ENCODE results near the gene NT5C.
"Not testable (repeated sequence)": the region's sequence is repeated elsewhere in the genome, so short reads cannot be mapped to it uniquely, and the experiment has no call there.

The NT5C gene

DNA sequence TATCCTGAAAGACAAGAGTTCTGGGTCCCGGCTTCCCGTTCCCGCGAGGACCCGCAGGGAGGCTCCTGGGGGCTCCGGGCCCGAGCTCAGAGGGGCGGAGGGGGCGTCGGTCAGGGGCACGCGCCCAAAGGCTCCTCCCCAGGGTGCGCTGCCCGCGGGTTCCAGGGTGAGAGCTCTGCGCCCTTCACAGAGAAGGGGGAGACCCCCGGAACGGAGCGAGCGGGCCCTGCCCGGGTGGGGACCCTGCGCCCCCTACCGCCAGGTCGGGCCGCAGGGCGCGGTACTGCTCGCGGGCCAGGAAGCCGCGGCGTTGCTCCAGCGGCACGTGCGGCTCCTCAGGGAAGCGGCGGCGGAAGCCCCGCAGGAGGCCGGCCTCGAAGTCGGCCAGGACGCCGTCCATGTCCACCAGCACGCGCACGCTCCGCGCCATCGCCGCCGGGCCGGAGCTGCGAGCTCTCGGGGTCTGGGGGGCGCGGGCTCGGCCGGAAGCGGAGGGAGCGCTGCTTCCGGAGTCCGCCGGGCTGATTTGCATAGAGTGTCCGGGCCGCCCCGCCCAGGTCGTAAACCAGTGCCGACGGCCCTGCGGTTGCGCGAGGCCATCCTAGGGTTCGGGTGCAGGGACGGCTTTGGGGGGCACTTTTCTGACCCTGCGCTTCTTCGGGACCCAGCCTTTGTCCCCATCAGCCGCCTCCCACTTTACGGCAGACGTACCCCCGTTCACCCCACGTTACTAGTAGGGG is at the start of gene NT5C:
Gene NT5C (minus strand): TSS at position 465 of the 740 bp plus-strand sequence. CDS start 35 bp downstream, at position 430.
- DNase-seq, result peak; percentile 86

DNA sequence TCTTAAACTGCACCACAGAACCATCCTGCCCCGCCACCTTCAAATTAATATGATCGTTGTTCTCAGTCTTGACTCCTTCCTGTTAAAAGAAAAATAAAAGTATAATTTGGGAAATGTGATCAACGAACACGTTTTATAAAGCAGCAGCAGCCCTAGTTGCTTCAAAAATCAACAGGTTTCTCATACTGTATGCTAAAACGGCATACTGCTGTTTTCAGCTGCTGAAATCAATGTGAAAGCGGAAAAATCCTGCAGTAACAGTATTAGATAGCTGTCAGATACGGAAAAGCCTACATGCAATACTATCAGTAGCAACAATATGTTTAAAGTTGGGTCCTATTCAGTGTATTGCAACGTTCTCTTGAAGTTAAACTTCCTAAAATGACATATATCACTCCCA is 49.6 kb upstream of the NT5C start:
- DNase-seq, result no peak

DNA sequence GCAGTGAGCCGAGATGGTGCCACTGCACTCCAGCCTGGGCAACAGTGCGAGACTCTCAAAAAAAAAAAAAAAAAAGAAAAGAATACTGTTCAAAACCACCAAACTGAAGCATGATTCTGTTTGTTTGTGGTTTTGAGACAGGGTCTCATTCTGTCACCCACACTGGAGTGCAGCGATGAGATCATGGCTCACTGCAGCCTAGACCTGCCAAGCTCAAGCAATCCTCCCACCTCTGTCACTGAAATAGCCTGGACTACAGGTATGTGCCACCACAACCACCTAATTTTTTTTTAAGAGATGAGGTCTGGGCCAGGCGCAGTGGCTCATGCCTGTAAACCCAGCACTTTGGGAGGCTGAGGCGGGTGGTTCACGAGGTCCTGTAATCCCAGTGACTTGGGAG is 46.9 kb upstream of the NT5C start:
- DNase-seq, result no peak

DNA sequence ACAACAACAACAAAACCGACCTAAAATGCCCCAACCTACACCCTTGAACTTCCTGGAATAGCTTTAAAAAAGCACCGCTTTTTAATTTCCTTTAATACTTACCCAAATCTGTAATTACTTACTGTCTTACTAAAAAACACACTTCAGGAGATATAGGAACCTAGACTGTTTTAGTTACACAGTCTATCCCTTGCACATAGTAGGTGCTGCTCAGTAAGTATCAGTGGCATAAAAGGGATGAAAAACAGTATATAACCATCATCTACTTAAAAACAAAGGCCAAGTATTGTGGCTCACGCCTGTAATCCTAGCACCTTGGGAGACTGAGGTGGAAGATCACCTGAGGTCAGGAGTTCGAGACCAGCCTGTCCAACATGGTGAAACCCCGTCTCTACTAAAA is 45.1 kb upstream of the NT5C start:
- no peak for DNase-seq

DNA sequence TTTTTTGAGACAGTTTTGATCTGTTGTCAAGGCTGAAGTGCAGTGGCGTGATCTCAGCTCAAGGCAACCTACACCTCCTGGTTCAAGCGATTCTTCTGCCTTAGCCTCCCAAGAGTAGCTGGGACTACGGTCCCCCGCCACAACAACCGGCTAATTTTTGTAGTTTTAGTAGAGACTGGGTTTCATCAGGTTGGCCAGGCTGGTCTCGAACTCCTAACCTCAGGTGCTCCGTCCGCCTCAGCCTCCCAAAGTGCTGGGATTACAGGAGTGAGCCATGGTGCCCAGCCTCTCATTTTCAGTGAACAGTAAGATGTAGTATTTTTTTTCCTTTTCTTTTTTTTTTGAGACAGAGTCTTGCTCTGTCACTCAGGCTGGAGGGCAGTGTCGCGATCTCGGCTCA is 43.5 kb upstream of the NT5C start:
- DNase-seq, result no peak

DNA sequence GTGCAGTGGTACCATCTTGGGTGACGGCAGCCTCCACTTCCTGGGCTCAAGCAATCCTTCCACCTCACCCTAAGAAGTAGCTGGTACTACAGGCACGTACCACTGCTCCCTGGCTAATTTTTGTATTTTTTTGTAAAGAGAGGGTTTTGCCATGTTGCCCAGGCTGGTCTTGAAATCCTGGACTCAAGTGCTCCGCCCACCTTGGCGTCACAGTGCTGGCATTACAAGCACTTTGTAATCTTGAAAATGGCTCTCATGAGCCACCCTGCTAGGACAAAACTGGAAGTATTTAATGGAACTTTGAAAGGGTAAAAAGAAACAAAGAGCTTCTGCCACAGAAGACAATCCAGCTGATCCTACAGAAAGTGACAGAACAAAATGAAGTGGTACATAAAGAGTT is 42.0 kb upstream of the NT5C start:
- DNase-seq, result no peak

DNA sequence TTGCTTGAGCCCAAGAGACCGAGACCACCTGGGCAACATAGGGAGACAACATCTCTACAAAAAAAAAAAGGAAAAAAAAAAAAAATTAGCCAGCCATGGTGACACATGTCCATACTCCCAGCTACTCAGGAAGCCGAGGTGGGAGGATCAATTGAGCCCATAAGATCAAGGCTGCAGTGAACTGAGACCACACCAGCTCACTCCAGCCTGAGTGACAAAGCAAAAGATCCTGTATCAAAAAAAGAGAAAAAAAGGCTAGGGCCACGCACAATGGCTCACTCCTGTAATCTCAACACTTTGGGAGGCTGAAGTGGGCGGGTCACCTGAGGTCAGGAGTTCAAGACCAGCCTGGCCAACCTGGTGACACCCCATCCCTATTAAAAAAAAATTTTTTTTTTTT is 37.5 kb upstream of the NT5C start:
- DNase-seq, result no peak

DNA sequence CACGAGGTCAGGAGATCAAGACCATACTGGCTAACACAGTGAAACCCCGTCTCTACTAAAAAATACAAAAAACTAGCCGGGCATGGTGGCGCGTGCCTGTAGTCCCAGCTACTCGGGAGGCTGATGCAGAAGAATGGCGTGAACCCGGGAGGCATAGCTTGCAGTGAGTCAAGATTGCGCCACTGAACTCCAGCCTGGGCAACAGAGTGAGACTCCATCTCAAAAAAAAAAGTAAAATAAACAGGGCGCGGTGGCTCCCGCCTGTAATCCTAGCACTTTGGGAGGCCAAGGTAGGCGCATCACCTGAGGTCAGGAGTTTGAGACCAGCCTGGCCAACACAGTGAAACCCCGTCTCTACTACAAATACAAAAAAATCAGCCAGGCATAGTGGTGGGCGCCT is 33.1 kb upstream of the NT5C start:
- DNase-seq, result not testable (repeated sequence)

DNA sequence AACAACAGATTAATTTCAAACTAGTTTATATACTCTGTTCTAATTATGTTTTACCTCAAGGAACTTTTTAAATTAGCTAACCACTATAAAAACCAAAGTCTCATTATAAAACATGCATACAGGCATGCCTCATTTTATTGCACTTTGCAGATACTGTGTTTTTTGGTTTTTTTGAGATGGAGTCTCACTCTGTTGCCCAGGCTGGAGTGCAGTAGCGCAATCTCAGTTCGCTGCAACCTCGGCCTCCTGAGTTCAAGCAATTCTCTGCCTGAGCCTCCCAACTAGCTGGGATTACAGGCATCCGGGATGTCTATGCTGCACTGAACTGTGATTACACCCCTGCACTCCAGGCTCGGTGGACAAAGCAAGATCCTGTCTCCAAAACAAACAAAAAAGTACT is 31.5 kb upstream of the NT5C start:
- DNase-seq, result no peak

DNA sequence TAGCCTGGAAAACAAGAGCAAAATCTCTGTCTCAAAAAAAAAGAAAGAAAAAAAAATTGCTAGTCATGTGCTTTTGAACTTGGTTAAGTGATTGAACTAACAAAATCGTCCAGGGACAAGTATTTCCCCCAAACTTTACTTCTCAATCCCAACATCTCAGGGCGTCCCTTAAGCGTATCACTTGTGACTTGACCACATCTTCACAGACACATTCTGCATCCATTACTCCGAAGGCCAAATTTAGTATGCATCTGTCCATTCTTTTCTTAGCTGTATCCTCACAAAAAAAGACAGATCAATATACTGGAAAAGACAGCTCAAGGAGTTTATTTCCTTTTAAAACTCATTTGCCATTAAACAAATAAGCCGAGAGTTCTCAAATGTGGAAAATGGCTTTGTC is 28.7 kb upstream of the NT5C start:
- DNase-seq, result no peak

DNA sequence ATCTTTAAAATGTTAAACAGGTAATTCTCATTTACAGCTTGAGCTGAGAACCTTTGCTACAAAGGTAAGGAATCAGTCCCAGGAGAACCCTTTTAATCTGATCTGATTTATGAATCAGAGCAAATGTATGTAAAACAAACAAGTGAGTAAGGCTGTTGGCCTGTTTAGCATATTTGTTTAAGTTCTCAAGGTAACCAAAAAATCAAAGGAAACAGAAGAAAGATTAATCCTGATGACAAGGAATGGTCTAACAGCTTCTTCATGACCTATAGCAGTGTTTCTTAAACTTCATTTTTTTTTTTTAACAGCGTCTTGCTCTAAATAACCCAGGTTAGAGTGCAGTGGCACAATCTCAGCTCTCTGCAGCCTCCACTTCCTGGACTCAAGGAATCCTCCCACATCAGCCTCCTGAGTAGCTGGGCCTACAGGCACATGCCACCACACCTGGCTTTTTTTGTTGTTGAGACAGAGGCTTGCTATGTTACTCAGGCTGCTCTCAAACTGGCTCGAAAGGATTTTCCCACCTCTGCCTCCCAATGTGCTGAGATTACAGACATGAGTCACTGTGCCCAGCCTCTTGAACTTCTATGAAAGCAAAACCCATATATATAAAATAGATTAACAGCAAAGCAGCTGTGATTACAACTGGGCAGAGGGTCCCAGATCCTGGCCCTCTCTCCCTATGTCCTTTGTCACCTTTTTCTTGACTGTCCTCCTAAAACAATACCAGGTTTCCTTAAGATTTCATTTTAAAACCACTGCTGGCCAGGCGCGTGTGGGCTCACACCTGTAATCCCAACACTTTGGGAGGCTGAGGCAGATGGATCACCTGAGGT is 27.9 kb upstream of the NT5C start:
- no peak for DNase-seq

DNA sequence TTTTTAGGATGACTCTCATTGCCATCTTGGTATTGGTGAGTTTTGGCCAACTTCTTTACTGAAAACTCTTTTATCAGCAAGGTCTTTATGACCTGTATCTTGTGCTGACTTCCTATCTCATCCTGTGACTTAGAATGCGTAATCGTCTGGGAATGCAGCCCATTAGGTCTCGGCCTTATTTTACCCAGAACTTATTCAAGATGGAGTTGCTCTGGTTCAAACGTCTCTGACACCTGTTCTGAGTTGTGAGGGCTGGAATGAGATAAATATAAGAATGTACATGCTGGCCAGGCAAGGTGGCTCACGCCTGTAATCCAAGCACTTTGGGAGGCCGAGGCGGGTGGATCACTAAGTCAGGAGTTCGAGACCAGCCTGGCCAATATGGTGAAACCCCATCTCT is 26.9 kb upstream of the NT5C start:
- not testable (repeated sequence) for DNase-seq

DNA sequence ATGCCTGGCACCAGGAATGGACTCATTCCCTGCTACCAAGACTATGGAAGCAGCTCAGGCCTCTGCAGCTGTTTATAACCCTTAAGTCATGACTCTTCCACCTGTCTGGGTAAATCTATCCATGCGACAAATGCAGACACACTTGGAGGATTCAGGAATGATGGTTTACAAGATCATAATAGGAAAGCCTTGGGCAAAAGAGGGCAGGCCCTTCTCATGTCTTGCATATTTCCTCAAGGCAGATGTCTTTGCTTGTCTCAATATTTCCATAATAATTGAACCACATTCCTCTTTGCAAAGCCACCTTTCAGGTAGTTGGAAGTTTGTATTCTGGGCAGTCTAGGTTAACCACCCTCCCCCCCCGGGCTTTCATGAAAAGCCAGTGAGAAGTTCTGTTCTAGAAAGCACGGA is 23.7 kb upstream of the NT5C start:
- DNase-seq, result no peak

DNA sequence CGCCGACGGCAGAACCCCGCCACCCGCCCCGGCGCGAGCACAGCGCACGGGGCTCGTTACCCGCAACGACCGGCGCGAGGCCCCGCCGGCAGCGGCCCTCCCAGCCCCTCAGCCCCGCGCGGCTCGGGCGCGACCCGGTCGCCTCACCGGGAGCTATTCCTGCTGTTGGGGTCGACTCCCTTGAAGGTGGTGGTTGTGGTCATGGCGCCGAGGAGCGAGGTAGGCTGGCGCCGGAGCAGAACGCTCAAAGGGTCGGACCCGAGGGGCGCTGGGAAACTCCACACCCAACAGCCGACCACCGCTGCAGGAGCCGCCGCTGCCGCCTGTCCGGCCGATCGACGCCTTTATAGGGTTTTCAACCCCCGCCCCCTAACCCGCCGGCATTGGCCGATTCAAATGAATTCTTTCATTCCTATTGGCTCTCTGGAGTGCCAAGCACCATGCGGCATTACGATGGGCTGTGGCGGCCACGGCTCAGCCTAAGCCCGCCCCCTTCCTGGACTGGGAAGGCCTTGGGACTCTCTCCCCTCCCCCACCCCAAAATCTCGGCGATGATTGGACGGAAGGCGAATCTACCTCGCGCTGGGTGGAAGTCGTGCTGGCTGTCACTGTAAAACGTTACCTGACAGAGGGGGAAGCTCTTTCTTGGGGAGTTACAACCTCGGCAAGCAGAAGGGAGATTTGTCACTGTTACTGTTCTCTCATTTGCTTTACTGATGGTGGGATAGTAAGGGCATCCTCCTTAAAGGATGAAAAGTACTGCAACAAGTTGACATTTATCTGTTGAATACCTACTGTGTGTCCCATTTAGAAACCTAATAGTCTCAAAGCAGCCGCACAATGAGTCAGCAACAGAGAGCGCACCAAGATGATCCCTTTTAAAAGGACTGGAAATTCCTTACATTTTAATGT is 22.9 kb upstream of the NT5C start, which contains the start of gene JPT1:
Gene JPT1 (minus strand): TSS at position 318 of the 912 bp plus-strand sequence. CDS start 115 bp downstream, at position 203.
- DNase-seq, result peak; percentile 100

DNA sequence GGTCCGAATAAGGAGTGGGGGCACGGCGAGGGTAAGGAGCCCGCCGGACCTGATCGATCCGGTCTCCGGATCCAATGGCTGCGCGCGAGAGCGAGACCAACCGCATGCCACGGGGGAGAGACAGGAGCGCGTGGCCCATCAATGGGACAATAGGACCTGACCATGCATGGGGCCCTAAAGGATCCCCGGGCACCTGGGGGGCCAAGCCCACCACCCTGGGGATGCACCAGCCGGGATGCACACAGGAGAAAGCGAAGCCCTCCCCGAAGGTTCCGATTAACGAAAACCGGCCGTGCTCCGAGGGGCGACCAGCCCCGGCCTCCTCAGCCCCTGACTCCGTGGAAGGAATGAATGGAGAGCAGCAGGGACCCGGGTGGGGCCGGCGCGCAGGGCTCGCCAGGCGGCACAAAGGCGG is 22.2 kb upstream of the NT5C start:
- peak; percentile 47 for DNase-seq

DNA sequence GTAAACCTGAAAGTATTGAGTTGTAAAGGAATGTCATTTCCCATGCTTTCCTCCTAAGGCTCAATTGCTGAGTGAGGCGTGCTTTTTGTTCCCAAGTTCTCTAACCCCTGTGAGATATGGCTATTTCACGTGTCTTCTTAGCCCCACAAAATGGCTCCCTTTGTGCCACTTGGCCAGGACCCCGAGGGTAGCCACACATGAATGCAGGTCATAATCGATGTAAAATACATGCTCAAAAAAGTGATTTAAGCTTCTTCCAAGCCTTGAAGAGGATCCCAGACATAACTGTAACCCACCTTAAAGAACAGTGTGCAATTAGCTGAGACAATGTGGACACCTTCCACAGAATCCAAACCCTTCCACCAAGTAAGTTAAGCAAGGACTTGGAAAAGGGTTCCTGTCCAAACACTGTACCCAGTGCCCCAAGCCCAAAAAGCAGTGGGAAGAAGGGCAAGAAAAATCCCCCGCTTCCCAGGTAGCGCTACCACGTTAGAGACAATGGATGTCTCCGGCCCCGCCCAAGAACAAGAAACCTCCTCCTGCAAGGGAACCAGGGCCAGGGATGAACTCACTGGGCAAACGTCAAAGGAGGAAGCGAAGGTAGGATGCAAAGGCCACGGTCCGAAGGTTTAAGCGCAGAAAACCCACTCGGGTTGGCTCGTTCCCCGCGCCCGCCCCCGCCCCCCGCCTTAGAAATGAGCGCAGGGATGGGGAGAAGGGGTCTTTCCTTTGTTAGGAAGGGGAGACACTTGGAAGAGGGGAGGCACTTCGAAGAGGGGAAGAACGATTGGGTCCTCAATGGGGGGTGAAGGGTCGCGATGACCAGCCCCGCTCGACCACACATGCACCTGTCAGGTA is 21.6 kb upstream of the NT5C start:
- DNase-seq, result peak; percentile 64

DNA sequence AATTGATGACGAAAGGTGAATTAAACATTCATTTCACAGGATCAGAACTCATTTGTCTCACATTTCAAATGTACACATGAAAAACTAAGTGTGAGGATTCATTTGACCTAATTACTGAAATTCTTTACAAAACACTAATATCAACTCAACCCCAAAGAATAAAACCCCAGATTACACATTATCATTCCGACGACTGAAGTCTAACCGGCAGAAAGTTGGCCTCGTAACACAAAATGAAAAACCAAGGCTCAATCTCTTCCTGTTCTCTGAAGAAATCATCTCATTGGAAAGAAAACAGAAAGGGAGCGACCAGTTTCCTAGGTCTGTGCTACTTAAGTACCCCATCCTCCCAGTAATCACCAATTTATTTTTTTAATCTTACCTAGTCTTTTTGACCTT is 21.0 kb upstream of the NT5C start:
- DNase-seq, result no peak

DNA sequence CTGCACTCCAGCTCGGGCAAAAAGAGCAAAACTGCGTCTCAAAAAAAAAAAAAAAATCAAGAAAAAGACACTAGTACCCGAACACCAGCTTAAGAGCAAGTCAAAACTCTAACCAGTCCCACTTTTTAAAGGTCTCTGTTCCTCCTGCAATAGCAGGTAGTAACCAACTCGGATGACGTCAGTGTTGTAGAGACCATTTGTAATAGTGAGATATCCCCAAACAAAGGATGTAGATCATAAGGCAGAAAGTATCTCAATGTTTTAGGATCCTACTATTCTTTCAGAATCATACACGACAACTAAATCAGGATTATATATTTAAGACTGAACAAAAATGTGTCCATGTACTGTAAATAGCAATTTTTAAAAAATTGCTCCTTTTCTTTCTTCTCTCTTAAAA is 20.4 kb upstream of the NT5C start:
- DNase-seq, result no peak

DNA sequence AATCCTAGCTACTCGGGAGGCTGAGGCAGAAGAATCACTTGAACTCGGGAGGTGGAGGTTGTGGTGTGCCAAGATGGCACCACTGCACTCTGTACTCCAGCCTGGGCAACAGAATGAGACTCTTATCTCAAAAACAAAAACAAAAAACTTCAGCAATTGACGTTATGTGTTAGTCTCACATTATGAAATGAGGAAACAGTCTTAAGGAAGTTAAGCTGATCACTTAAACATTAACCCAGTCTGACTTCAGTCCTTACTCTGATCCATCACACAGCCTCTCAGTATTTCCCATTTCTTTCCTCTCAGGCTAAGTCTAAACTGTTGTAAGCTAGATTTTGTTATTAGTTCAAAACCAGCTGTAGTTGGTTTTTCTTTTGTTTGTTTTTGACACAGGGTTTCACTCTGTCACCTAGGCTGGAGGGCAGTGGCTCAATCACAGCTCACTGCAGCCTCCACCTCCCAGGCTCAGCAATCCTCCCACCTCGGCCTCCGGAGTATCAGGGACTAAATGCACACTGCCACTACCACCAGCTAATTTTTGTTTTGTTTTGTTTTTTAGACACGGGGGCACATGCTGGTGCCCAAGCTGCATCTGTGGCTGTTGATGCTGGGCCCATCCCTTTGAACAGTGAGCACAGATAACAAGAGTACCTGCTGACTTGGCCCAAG is 16.5 kb upstream of the NT5C start:
- no peak for DNase-seq

DNA sequence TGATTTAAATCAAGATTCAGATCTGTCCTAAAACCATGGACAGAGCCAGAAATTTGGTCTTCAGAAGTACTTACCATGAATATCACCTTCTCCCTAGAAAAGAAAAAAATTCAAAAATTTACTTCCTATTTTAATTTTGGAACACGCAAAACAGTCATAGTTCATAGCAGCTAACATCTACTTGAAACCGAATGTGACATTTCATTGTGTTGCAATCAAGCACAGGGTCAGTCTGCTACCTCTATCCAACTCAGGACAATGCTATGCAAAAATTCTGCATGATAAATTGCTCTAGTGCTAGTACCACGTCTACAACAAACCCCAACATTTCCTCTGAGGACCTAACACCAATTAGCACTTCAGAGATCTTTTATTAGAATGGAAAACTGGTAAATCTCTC is 15.1 kb upstream of the NT5C start:
- no peak for DNase-seq

DNA sequence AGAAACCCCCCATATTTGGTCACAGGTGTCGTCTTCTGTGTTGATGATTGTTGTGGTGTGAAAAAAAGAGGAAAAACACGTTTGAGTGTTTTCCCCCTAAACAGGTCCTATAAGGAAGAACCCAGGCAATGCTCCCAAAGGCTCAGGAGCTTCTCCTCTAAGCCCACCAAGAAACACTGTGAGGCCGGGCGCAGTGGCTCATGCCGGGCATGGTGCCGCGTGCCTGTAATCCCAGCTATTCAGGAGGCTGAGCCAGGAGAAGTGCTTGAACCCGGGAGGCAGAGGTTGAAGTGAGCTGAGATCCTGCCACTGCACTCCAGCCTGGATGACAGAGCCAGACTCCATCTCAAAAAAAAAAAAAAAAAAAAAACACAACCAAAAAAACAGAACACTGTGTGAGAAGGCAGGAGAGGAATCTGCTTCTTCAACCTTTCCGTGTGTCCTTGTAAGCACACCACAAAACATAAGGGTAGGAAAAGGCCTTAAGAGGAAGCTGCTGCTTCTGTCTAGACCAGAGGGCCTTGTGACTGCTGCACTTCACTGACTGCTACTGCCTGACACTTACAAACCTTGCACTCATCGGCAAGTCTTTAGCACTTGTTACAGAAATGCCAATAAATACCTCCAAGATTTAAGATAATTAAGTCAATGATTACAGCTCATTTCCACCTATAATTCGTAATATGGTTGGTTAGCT is 13.4 kb upstream of the NT5C start:
- DNase-seq, result no peak
